Progenitor cell of endocrine pancreas (in vitro differentiated cells): ENCODE measurements around the gene LECT2. TPM values are rescaled to one million over a fixed set of nuclear protein-coding genes. Genes with fewer than 3 reads are reported as not detected.

Experiments
- DNase-seq: peaks from one replicate; pipeline ENCODE4 v3.0.0; 2021; ENCODE audit warnings: low spot score; ENCODE audit not compliant: unreplicated experiment
- H3K27ac Mint-ChIP-seq: 2 replicates; pipeline ENCODE4 v1.8.0; 2021; ENCODE audit warnings: mild to moderate bottlenecking, moderate library complexity, mixed read lengths
- H3K27me3 Mint-ChIP-seq: 2 replicates; pipeline ENCODE4 v1.8.0; 2021; ENCODE audit warnings: mixed read lengths
- H3K36me3 Mint-ChIP-seq: 2 replicates; pipeline ENCODE4 v1.8.0; 2022; ENCODE audit warnings: mixed read lengths; ENCODE audit not compliant: insufficient read depth
- H3K4me1 Mint-ChIP-seq: 2 replicates; pipeline ENCODE4 v1.8.0; 2021; ENCODE audit warnings: low read depth, mixed read lengths
- H3K4me3 Mint-ChIP-seq: 2 replicates; pipeline ENCODE4 v1.8.0; 2021; ENCODE audit warnings: low read depth, mild to moderate bottlenecking, moderate library complexity, mixed read lengths
- H3K9me3 Mint-ChIP-seq: 2 replicates; pipeline ENCODE4 v1.8.0; 2021; ENCODE audit warnings: low read depth, mixed read lengths
- CTCF ChIP-seq: fragments of 200-600 bp; sonication (generic); IDR thresholded peaks from one replicate; pipeline ENCODE4 v1.5.0; 2021; ENCODE audit warnings: antibody characterized with exemption, mild to moderate bottlenecking; ENCODE audit not compliant: unreplicated experiment
- total RNA-seq: library from RNA; stranded (reverse); gene quantifications from 2 replicates; pipeline ENCODE4 v1.2.1, GENCODE V29; 2021

The LECT2 gene
- total RNA-seq, 1 donor from 2014 or later, result not detected

- DNase-seq, result no peak
- H3K27me3 Mint-ChIP-seq, result peaks cover 55% of the 10 kb centered on the region
- H3K36me3 Mint-ChIP-seq, result no peaks in the 10 kb centered on the region
- H3K4me1 Mint-ChIP-seq, result peaks cover 14% of the 10 kb centered on the region
- H3K27ac Mint-ChIP-seq, result no peak overlapping the region
- no peaks in the 10 kb centered on the region for H3K9me3 Mint-ChIP-seq
- H3K4me3 Mint-ChIP-seq, result no peak overlapping the region
- no peak for TF ChIP-seq CTCF
These were observed 56.1 kb downstream of the LECT2 start for GRCh38 chr5:135898651-135899050.

Other genes starting within 250 kb of the LECT2 start
- gene SLC25A48, start 120.3 kb downstream of the LECT2 start, total RNA-seq, result 0.34 and 0.69 TPM in 2 replicates
- gene IL9, start 59.1 kb downstream of the LECT2 start, total RNA-seq, result not detected in 2 replicates
- 2.3 and 3.8 TPM in 2 replicates for gene TGFBI, start 74.0 kb upstream of the LECT2 start, total RNA-seq
- gene SMAD5, start 177.9 kb upstream of the LECT2 start, total RNA-seq, result 91.8 and 92.3 TPM in 2 replicates
- 0.79 and 1.1 TPM in 2 replicates for gene SMIM32, start 238.2 kb upstream of the LECT2 start, total RNA-seq